Measurements from ENCODE around the gene RAPGEF4. TPM values are rescaled to one million over a fixed set of nuclear protein-coding genes. Genes with fewer than 3 reads are reported as not detected.

Gene RAPGEF4
- total RNA-seq, 1 donor from 2014 or later: 0.91 TPM

- no peak overlapping the region for H3K4me3 Mint-ChIP-seq (ENCODE audit: low read depth)
- no peaks in the 10 kb centered on the region for H3K36me3 Mint-ChIP-seq (ENCODE audit: low read depth)
- peaks cover 24% of the 10 kb centered on the region for H3K27me3 Mint-ChIP-seq (ENCODE audit: low read depth)
- no peak for DNase-seq (ENCODE audit: low spot score)
- peaks cover 1% of the 10 kb centered on the region for H3K4me1 Mint-ChIP-seq (ENCODE audit: low read depth)
- intact Hi-C loops (cut with micrococcal nuclease): loop anchor here (2.0 to 5.0 kb wide), 3 partner anchors 118 to 538 kb away; no protein-coding TSS in a partner anchor
- H3K27ac Mint-ChIP-seq: no peak overlapping the region
- H3K9me3 Mint-ChIP-seq: no peaks in the 10 kb centered on the region
Observed at GRCh38 chr2:172710584-172711047, 25.0 kb upstream of the RAPGEF4 start.

DNA sequence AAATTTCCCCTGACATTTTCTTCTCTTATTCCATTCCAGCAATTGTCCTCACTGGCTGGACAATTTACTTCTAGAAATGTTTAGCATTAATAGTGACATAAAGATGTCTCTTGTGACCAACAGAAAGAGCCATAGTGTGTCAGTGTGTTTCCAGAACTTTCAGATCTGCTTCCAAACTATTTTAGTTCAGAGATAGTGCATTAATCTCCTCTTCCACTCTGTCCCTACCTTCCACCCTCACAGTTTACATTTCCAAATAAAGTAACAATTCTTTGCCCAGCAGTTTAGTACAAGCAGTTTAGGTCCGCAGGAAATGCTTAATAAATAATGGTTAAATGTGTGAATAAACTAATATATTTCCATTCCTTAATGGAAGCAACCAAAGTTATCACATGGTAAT, 24.5 kb upstream of the RAPGEF4 start:
- intact Hi-C loops (cut with micrococcal nuclease): loop anchor here (2.0 to 5.0 kb wide), 3 partner anchors 118 to 539 kb away; no protein-coding TSS in a partner anchor
- Mint-ChIP-seq H3K9me3 (no peaks in the 10 kb centered on the region), H3K4me1 (ENCODE audit: low read depth) (no peaks in the 10 kb centered on the region), H3K27me3 (ENCODE audit: low read depth) (peaks cover 21% of the 10 kb centered on the region), H3K36me3 (ENCODE audit: low read depth) (no peaks in the 10 kb centered on the region), H3K4me3 (ENCODE audit: low read depth) (no peak overlapping the region), H3K27ac (no peak overlapping the region)
- DNase-seq (ENCODE audit: low spot score): no peak

DNA sequence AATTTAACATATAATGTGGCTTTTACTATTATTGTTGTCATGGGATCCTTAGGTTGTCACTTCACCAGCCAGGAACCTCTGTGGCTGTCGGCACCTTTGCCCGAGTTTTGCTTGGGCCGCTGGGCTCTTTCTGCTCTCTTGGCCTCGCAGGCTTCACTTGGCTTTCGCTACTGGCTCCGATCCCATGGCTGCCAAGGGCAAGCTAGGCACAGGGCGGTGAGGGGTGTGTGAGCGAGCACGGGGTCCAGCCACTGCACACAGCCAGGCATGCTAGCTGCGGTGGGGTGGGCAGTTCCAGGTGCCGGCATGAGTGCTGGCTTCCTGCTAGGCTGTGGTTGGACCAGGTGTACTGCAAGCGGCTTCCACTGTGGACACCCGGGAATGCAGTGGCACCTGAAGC, 23.4 kb upstream of the RAPGEF4 start:
- Mint-ChIP-seq H3K4me1 (ENCODE audit: low read depth) (no peaks in the 10 kb centered on the region), H3K4me3 (ENCODE audit: low read depth) (no peak overlapping the region), H3K36me3 (ENCODE audit: low read depth) (no peaks in the 10 kb centered on the region), H3K9me3 (no peaks in the 10 kb centered on the region), H3K27me3 (ENCODE audit: low read depth) (peaks cover 12% of the 10 kb centered on the region), H3K27ac (no peak overlapping the region)
- DNase-seq (ENCODE audit: low spot score): no peak
- intact Hi-C loops (cut with micrococcal nuclease): loop anchor here (5.0 kb wide), 2 partner anchors 245 to 540 kb away; no protein-coding TSS in a partner anchor

GRCh38 chr2:172713365-172713875, 22.2 kb upstream of the RAPGEF4 start:
- Mint-ChIP-seq H3K9me3 (no peaks in the 10 kb centered on the region), H3K36me3 (ENCODE audit: low read depth) (no peaks in the 10 kb centered on the region), H3K27ac (no peak overlapping the region), H3K4me3 (ENCODE audit: low read depth) (no peak overlapping the region), H3K4me1 (ENCODE audit: low read depth) (no peaks in the 10 kb centered on the region), H3K27me3 (ENCODE audit: low read depth) (peaks cover 9% of the 10 kb centered on the region)
- no peak for DNase-seq (ENCODE audit: low spot score)
- intact Hi-C loops (cut with micrococcal nuclease): loop anchor here (5.0 kb wide), 2 partner anchors 246 to 541 kb away; no protein-coding TSS in a partner anchor

- Mint-ChIP-seq H3K27ac (no peak overlapping the region), H3K4me1 (ENCODE audit: low read depth) (no peaks in the 10 kb centered on the region), H3K27me3 (ENCODE audit: low read depth) (peaks cover 7% of the 10 kb centered on the region), H3K4me3 (ENCODE audit: low read depth) (no peak overlapping the region), H3K36me3 (ENCODE audit: low read depth) (no peaks in the 10 kb centered on the region), H3K9me3 (no peaks in the 10 kb centered on the region)
- no peak for DNase-seq (ENCODE audit: low spot score)
- intact Hi-C loops (cut with micrococcal nuclease): no loop called here
Observed at GRCh38 chr2:172722481-172722880, 13.2 kb upstream of the RAPGEF4 start.

DNA sequence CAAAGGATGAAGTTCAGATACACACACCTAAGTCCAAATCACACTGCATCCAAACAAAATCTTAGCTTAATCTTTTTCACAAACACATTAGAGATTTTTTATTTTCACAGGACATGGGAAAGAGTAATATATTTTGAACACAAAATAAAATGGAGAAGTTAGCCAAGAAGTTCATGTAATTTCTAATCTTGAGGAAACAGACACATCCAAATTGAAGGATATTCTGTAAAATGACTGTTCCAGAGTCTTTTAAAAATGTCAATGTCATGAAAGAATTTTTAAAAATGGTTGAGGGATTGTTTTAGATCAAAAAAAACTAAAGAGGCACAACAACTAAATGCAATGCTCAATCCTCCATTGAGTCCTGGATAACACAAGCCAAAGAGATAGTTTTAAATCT, 12.4 kb upstream of the RAPGEF4 start:
- H3K27me3 Mint-ChIP-seq (ENCODE audit: low read depth): peaks cover 7% of the 10 kb centered on the region
- no peaks in the 10 kb centered on the region for H3K36me3 Mint-ChIP-seq (ENCODE audit: low read depth)
- intact Hi-C loops (cut with micrococcal nuclease): no loop called here
- H3K4me1 Mint-ChIP-seq (ENCODE audit: low read depth): no peaks in the 10 kb centered on the region
- no peaks in the 10 kb centered on the region for H3K9me3 Mint-ChIP-seq
- H3K27ac Mint-ChIP-seq: no peak overlapping the region
- H3K4me3 Mint-ChIP-seq (ENCODE audit: low read depth): no peak overlapping the region
- DNase-seq (ENCODE audit: low spot score): no peak

DNA sequence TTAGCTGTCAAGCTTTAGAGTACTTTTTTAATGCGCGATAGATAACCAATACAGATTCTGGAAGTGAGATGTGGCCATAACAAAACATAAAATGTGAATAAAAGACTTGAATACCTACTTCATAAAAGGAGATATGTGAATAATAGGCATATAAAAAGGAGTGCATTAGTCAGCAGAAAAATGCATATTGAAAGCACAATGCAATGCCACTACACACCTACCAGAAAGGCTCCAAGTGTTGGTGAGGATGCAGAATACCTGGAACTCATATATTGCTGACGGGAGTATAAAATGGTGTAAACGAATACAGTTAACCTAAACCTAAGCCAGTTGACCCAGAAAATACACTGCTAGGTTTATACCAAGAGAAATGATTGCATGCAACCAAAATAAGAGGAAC, 10.9 kb upstream of the RAPGEF4 start:
- H3K9me3 Mint-ChIP-seq: no peaks in the 10 kb centered on the region
- peaks cover 2% of the 10 kb centered on the region for H3K27me3 Mint-ChIP-seq (ENCODE audit: low read depth)
- intact Hi-C loops (cut with micrococcal nuclease): no loop called here
- H3K36me3 Mint-ChIP-seq (ENCODE audit: low read depth): no peaks in the 10 kb centered on the region
- no peaks in the 10 kb centered on the region for H3K4me1 Mint-ChIP-seq (ENCODE audit: low read depth)
- DNase-seq (ENCODE audit: low spot score): no peak
- no peak overlapping the region for H3K27ac Mint-ChIP-seq
- no peak overlapping the region for H3K4me3 Mint-ChIP-seq (ENCODE audit: low read depth)

DNA sequence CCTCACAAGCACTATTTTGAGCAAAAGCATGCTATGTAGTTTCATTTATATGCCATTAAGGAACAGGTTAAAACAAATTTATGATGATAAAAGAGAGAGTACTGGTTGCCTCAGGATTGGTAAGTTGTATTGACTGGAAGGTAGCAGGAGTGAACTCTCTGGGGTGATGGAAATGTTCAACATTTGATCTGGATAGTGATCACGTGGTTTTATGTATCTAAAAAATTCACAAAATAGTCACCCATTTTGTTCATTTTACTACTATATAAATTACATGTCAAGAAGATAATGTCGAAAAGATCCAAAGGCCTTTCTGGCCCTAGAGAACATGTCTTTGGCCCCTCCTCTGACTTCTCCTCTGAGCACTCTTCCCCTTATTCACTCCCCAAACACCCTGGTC, 10.4 kb upstream of the RAPGEF4 start:
- no peaks in the 10 kb centered on the region for H3K9me3 Mint-ChIP-seq
- no peaks in the 10 kb centered on the region for H3K36me3 Mint-ChIP-seq (ENCODE audit: low read depth)
- intact Hi-C loops (cut with micrococcal nuclease): no loop called here
- no peak overlapping the region for H3K27ac Mint-ChIP-seq
- no peak overlapping the region for H3K4me3 Mint-ChIP-seq (ENCODE audit: low read depth)
- no peaks in the 10 kb centered on the region for H3K4me1 Mint-ChIP-seq (ENCODE audit: low read depth)
- peaks cover 2% of the 10 kb centered on the region for H3K27me3 Mint-ChIP-seq (ENCODE audit: low read depth)
- DNase-seq (ENCODE audit: low spot score): no peak

GRCh38 chr2:172725746-172726145, 9.9 kb upstream of the RAPGEF4 start:
- intact Hi-C loops (cut with micrococcal nuclease): no loop called here
- H3K27ac Mint-ChIP-seq: no peak overlapping the region
- no peak overlapping the region for H3K4me3 Mint-ChIP-seq (ENCODE audit: low read depth)
- no peaks in the 10 kb centered on the region for H3K9me3 Mint-ChIP-seq
- no peaks in the 10 kb centered on the region for H3K36me3 Mint-ChIP-seq (ENCODE audit: low read depth)
- no peaks in the 10 kb centered on the region for H3K4me1 Mint-ChIP-seq (ENCODE audit: low read depth)
- peaks cover 6% of the 10 kb centered on the region for H3K27me3 Mint-ChIP-seq (ENCODE audit: low read depth)
- no peak for DNase-seq (ENCODE audit: low spot score)

DNA sequence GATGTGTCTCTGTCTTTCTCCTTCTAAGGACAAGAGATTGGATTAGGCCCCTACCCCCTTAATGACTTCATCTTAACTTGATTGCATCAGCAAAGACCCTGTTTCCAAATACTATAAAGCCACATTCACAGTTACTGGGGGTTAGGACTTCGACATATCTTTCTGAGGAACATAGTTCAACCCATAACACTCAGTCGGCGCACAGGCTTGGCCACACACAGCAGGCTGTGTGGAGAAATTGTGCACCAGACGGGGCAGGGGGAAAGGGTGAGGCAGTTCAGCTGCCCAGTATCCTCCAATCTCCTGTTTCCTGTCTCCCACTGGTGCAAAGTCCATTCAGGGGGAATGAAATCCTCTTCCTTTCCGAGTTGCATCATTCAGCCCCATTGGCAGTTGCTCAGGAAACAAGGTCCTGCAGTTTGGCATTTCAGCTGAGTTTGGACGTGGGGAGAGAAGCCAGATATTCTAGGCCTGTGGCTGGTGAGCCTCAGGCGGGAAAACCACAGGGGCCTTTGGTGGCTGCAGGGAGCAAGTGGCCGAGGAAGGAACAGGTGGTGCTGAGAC, 9.4 kb upstream of the RAPGEF4 start:
- peaks cover 10% of the 10 kb centered on the region for H3K27me3 Mint-ChIP-seq (ENCODE audit: low read depth)
- intact Hi-C loops (cut with micrococcal nuclease): no loop called here
- H3K9me3 Mint-ChIP-seq: no peaks in the 10 kb centered on the region
- H3K36me3 Mint-ChIP-seq (ENCODE audit: low read depth): no peaks in the 10 kb centered on the region
- DNase-seq (ENCODE audit: low spot score): no peak
- no peak overlapping the region for H3K4me3 Mint-ChIP-seq (ENCODE audit: low read depth)
- no peaks in the 10 kb centered on the region for H3K4me1 Mint-ChIP-seq (ENCODE audit: low read depth)
- no peak overlapping the region for H3K27ac Mint-ChIP-seq

DNA sequence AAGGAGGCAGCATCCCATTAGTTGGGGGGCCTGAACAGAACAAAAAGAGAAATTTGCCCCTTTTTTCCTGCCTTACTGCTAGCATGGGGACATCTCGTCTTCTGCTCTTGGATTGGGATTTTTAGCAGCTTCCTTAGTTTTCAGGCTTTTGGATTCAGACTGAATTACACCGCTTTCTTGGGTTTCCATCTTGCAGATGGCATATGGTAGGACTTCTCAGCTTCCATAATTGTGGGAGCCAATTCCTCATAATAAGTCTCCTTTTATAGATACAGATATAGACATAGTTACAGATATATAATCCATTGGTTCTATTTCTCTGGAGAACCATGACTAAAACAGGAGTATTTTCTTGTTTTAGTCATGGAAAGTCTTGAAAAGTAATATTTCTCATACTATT, 5.2 kb upstream of the RAPGEF4 start:
- H3K4me1 Mint-ChIP-seq (ENCODE audit: low read depth): peaks cover 1% of the 10 kb centered on the region
- H3K9me3 Mint-ChIP-seq: no peaks in the 10 kb centered on the region
- H3K36me3 Mint-ChIP-seq (ENCODE audit: low read depth): no peaks in the 10 kb centered on the region
- H3K27ac Mint-ChIP-seq: no peak overlapping the region
- no peak for DNase-seq (ENCODE audit: low spot score)
- intact Hi-C loops (cut with micrococcal nuclease): no loop called here
- H3K27me3 Mint-ChIP-seq (ENCODE audit: low read depth): peaks cover 37% of the 10 kb centered on the region
- H3K4me3 Mint-ChIP-seq (ENCODE audit: low read depth): no peak overlapping the region

- no peak for DNase-seq (ENCODE audit: low spot score)
- intact Hi-C loops (cut with micrococcal nuclease): no loop called here
- peaks cover 4% of the 10 kb centered on the region for H3K4me1 Mint-ChIP-seq (ENCODE audit: low read depth)
- H3K4me3 Mint-ChIP-seq (ENCODE audit: low read depth): peak overlapping the region; percentile 22
- H3K27ac Mint-ChIP-seq: no peak overlapping the region
- no peaks in the 10 kb centered on the region for H3K9me3 Mint-ChIP-seq
- H3K27me3 Mint-ChIP-seq (ENCODE audit: low read depth): peaks cover 67% of the 10 kb centered on the region
- H3K36me3 Mint-ChIP-seq (ENCODE audit: low read depth): no peaks in the 10 kb centered on the region
Observed at GRCh38 chr2:172734711-172735581, 699 bp upstream of the RAPGEF4 start.
